H1 (cell line): ENCODE results near the gene ASCL1. TPM values are rescaled to one million over a fixed set of nuclear protein-coding genes. Genes with fewer than 3 reads are reported as not detected.

Experiments used
- BACH1 ChIP-seq: IDR thresholded peaks from 2 replicates; pipeline ENCODE4 v1.6.1; 2012; ENCODE audit warnings: low read length, improper control_type of control experiment
- KDM4A ChIP-seq: IDR thresholded peaks from one replicate; pipeline ENCODE4 v1.7.1; 2012; ENCODE audit warnings: low read depth, mild to moderate bottlenecking, moderate library complexity, low read length, inconsistent platforms; ENCODE audit not compliant: severe bottlenecking
- RBBP5 ChIP-seq: IDR thresholded peaks from 2 replicates; pipeline ENCODE4 v1.7.1; 2012; ENCODE audit warnings: low read depth, mild to moderate bottlenecking, inconsistent platforms, low read length, moderate library complexity, borderline replicate concordance
- RXRA ChIP-seq: IDR thresholded peaks from 2 replicates; pipeline ENCODE4 v1.6.1; 2011; ENCODE audit warnings: low read depth, mild to moderate bottlenecking, low read length, moderate library complexity; ENCODE audit not compliant: insufficient read depth
- SP2 ChIP-seq: IDR thresholded peaks from 2 replicates; pipeline ENCODE4 v1.6.1; 2012; ENCODE audit warnings: mild to moderate bottlenecking, low read length, inconsistent platforms
- polyA plus RNA-seq, 7 experiments: library from polyadenylated mRNA; depleted of rRNA in 3 of 7; stranded (reverse) in 5 of 7; unstranded in 2 of 7; fragments of >200 nt in 5 of 7; fragments of 200-250 nt in 2 of 7; gene quantifications; 1 replicate in 5 of 7; 2 replicates in 1 of 7; 4 replicates in 1 of 7; pipeline versions ENCODE4 v1.2.1 to v1.2.3, GENCODE V29; 2011 to 2013; ENCODE audit warnings: missing spikeins in 2 of 7, mixed read lengths in 2 of 7
- total RNA-seq: library from RNA; stranded (reverse); fragmentation: NEBNext Ultra II Directional; extraction: Animal tissue kit (Norgen Biotek cat#: 25700); gene quantifications from 2 replicates; pipeline ENCODE4 v1.2.1, GENCODE V29; 2021
- TF ChIP-seq, protein P1 (sequence below), 3 experiments: IDR thresholded peaks; 1 replicate in 2 of 3; 2 replicates in 1 of 3; pipeline versions ENCODE4 v1.5.1 to v1.6.1; 2011; ENCODE audit warnings: low read length in 3 of 3, mild to moderate bottlenecking in 3 of 3, inconsistent platforms in 2 of 3, low read depth in 1 of 3, moderate library complexity in 1 of 3; ENCODE audit not compliant: insufficient read depth in 1 of 3; ENCODE audit errors: control extremely low read depth in 1 of 3
- TF ChIP-seq, protein P2 (sequence below): fragments of 300-600 bp; sonication (generic); IDR thresholded peaks from 2 replicates; pipeline ENCODE4 v1.7.1; 2012; ENCODE audit warnings: low read length, moderate library complexity, mild to moderate bottlenecking, inconsistent platforms; ENCODE audit not compliant: insufficient replicate concordance

Gene ASCL1
- total and polyA plus RNA-seq, 2 of the 8 experiments (the other 6 are each of a cell fraction or from before 2014, with no cell fraction given), result 0.12 TPM; not detected in 1

DNA sequence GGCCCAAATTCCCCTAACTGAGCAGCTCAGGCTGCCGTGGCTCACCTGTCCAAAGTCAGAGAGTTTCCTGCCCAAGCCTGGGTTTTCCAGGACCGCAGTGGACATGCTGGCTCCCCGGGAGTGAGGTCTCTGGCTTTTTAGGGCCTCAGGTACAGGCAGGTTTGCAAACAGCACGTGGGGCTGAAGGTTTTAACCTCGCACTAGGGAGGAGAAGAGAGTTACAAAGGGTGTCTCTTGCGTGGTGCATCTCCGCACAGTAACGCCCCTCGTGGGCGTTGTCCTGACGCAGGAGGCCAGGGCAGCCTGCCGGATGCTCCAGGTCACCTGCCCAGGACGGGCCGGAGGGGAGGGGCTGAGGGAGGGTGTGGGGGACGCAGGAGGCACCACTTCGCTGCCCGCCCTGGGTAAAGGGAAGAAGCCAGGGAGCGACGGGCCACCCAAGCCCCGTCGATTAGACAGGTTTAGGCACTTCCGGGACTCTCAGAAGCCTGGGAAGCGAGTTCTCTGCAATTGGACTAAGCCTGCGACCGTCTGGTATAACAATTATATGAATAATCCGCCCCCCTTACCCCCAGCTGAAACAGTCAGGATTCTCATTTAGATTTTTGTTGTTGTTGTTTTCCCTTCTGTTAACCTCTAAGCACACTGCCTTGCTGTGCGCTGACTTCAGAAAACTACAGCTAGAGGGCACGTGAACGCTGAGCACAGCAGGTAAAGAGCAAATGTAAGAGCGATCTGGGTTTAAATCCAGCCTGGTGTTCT lies 40.3 kb upstream of the ASCL1 start, which contains the start of gene PAH (continued):
- TF ChIP-seq, protein P1, sequence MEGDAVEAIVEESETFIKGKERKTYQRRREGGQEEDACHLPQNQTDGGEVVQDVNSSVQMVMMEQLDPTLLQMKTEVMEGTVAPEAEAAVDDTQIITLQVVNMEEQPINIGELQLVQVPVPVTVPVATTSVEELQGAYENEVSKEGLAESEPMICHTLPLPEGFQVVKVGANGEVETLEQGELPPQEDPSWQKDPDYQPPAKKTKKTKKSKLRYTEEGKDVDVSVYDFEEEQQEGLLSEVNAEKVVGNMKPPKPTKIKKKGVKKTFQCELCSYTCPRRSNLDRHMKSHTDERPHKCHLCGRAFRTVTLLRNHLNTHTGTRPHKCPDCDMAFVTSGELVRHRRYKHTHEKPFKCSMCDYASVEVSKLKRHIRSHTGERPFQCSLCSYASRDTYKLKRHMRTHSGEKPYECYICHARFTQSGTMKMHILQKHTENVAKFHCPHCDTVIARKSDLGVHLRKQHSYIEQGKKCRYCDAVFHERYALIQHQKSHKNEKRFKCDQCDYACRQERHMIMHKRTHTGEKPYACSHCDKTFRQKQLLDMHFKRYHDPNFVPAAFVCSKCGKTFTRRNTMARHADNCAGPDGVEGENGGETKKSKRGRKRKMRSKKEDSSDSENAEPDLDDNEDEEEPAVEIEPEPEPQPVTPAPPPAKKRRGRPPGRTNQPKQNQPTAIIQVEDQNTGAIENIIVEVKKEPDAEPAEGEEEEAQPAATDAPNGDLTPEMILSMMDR (IDR thresholded peaks at IDR 0.05; ENCODE audit: control extremely low read depth in 1 of 3, insufficient read depth in 1 of 3, low read depth in 1 of 3, low read length in 3 of 3), result peak in 1 of 3 experiments; percentile 38; a peak in 1 of 4 replicates
- no peak for TF ChIP-seq KDM4A
- TF ChIP-seq RBBP5, result peak; percentile 94
- TF ChIP-seq RXRA, result no peak
- TF ChIP-seq, protein P2, sequence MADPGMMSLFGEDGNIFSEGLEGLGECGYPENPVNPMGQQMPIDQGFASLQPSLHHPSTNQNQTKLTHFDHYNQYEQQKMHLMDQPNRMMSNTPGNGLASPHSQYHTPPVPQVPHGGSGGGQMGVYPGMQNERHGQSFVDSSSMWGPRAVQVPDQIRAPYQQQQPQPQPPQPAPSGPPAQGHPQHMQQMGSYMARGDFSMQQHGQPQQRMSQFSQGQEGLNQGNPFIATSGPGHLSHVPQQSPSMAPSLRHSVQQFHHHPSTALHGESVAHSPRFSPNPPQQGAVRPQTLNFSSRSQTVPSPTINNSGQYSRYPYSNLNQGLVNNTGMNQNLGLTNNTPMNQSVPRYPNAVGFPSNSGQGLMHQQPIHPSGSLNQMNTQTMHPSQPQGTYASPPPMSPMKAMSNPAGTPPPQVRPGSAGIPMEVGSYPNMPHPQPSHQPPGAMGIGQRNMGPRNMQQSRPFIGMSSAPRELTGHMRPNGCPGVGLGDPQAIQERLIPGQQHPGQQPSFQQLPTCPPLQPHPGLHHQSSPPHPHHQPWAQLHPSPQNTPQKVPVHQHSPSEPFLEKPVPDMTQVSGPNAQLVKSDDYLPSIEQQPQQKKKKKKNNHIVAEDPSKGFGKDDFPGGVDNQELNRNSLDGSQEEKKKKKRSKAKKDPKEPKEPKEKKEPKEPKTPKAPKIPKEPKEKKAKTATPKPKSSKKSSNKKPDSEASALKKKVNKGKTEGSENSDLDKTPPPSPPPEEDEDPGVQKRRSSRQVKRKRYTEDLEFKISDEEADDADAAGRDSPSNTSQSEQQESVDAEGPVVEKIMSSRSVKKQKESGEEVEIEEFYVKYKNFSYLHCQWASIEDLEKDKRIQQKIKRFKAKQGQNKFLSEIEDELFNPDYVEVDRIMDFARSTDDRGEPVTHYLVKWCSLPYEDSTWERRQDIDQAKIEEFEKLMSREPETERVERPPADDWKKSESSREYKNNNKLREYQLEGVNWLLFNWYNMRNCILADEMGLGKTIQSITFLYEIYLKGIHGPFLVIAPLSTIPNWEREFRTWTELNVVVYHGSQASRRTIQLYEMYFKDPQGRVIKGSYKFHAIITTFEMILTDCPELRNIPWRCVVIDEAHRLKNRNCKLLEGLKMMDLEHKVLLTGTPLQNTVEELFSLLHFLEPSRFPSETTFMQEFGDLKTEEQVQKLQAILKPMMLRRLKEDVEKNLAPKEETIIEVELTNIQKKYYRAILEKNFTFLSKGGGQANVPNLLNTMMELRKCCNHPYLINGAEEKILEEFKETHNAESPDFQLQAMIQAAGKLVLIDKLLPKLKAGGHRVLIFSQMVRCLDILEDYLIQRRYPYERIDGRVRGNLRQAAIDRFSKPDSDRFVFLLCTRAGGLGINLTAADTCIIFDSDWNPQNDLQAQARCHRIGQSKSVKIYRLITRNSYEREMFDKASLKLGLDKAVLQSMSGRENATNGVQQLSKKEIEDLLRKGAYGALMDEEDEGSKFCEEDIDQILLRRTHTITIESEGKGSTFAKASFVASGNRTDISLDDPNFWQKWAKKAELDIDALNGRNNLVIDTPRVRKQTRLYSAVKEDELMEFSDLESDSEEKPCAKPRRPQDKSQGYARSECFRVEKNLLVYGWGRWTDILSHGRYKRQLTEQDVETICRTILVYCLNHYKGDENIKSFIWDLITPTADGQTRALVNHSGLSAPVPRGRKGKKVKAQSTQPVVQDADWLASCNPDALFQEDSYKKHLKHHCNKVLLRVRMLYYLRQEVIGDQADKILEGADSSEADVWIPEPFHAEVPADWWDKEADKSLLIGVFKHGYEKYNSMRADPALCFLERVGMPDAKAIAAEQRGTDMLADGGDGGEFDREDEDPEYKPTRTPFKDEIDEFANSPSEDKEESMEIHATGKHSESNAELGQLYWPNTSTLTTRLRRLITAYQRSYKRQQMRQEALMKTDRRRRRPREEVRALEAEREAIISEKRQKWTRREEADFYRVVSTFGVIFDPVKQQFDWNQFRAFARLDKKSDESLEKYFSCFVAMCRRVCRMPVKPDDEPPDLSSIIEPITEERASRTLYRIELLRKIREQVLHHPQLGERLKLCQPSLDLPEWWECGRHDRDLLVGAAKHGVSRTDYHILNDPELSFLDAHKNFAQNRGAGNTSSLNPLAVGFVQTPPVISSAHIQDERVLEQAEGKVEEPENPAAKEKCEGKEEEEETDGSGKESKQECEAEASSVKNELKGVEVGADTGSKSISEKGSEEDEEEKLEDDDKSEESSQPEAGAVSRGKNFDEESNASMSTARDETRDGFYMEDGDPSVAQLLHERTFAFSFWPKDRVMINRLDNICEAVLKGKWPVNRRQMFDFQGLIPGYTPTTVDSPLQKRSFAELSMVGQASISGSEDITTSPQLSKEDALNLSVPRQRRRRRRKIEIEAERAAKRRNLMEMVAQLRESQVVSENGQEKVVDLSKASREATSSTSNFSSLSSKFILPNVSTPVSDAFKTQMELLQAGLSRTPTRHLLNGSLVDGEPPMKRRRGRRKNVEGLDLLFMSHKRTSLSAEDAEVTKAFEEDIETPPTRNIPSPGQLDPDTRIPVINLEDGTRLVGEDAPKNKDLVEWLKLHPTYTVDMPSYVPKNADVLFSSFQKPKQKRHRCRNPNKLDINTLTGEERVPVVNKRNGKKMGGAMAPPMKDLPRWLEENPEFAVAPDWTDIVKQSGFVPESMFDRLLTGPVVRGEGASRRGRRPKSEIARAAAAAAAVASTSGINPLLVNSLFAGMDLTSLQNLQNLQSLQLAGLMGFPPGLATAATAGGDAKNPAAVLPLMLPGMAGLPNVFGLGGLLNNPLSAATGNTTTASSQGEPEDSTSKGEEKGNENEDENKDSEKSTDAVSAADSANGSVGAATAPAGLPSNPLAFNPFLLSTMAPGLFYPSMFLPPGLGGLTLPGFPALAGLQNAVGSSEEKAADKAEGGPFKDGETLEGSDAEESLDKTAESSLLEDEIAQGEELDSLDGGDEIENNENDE, result no peak
- no peak for TF ChIP-seq SP2
- no peak for TF ChIP-seq BACH1
